ENCODE measurements around the gene LCTL. TPM values are rescaled to one million over a fixed set of nuclear protein-coding genes. Genes with fewer than 3 reads are reported as not detected.

The LCTL gene
- total RNA-seq, 1 experiment from 2014 or later: not detected

DNA sequence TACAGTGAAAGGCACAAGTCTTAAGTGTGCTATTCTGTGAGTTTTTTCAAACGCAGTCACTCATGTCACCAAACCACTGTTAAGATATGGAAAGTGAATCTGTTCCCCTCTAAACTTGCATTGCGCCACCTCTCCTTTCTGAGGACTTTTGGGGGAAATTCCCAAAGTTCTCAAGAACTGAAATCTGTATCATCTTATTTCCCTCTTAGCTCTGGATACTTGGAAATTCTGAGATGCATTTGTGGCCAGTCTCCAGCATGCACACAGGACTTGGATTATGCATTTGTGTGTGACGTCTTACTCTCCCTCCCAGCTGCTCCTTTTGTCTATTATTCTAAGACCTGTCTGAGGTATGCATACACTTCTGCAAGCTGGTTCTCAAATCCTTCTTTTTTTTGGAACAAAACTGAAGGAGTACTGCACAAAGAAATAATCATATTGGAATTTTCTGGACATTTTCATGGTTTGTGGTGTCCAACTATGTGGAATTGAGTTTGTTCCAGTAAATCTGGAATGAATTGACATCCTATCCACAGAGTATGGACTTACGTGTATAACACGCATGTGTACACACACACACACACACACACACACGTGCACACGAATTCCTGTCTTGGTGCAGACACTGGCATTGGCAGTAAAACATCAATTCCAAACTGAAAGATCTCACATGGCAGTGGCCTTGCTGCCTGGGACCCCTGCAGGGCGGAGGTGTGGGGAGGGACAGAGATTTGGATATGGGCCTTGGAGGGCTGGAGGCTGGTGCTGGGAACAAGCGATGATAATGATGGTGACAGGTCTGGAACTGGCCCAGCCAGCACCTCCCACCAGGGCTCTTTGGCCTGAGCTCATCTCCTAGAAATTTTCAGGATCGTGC lies 8.2 kb upstream of the LCTL start:
- no TSS peak for BruUV-seq (replicated peaks)
- DNase-seq (ENCODE audit: low spot score): no peak
- no peak overlapping the region for H3K4me3 ChIP-seq (ENCODE audit: low read depth, low read length, poor library complexity, severe bottlenecking)
- TF ChIP-seq EZH2 (IDR thresholded peaks at IDR 0.05; ENCODE audit: borderline replicate concordance, low read depth, low read length, poor library complexity, severe bottlenecking): no peak
- no peak overlapping the region for H3K27ac ChIP-seq (ENCODE audit: low read depth, low read length, poor library complexity, severe bottlenecking)
- ChIA-PET POLR2A (ENCODE audit: low non-redundant PET) (no interaction called here), CTCF (no interaction called here)
- intact Hi-C loops (cut with micrococcal nuclease; ENCODE audit: unreplicated experiment): no loop called here
- H3K36me3 ChIP-seq (ENCODE audit: insufficient read depth, low read length, poor library complexity, severe bottlenecking): no peaks in the 10 kb centered on the region
- H3K27me3 ChIP-seq (replicated peaks; ENCODE audit: insufficient read depth, low read depth, low read length, poor library complexity): no peaks in the 10 kb centered on the region
- no peaks in the 10 kb centered on the region for H3K4me1 ChIP-seq (ENCODE audit: insufficient read depth, low read length, poor library complexity, severe bottlenecking)
- no peaks in the 10 kb centered on the region for H3K9me3 ChIP-seq (ENCODE audit: low read depth, low read length, poor library complexity, severe bottlenecking)

DNA sequence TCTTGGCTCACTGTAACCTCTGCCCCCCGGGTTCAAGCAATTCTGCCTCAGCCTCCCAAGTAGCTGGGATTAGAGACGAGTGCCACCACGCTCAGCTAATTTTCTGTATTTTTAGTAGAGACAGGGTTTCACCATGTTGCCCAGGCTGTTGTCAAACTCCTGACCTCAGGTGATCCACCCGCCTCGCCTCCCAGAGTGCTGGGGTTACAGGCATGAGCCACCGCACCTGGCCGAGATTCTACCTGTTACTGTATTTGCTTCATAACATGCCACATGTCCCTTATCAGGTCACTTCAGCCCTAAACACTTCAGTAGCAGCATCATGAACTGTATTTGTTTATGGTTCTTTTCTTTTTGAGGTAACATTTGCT lies 7.5 kb upstream of the LCTL start:
- CTCF ChIA-PET: no interaction called here
- Histone ChIP-seq H3K4me1 (ENCODE audit: insufficient read depth, low read length, poor library complexity, severe bottlenecking) (no peaks in the 10 kb centered on the region), H3K9me3 (ENCODE audit: low read depth, low read length, poor library complexity, severe bottlenecking) (no peaks in the 10 kb centered on the region), H3K27ac (ENCODE audit: low read depth, low read length, poor library complexity, severe bottlenecking) (no peak overlapping the region), H3K27me3 (replicated peaks; ENCODE audit: insufficient read depth, low read depth, low read length, poor library complexity) (no peaks in the 10 kb centered on the region), H3K4me3 (ENCODE audit: low read depth, low read length, poor library complexity, severe bottlenecking) (no peak overlapping the region), H3K36me3 (ENCODE audit: insufficient read depth, low read length, poor library complexity, severe bottlenecking) (no peaks in the 10 kb centered on the region)
- intact Hi-C loops (cut with micrococcal nuclease; ENCODE audit: unreplicated experiment): no loop called here
- BruUV-seq (replicated peaks): no TSS peak
- TF ChIP-seq EZH2 (IDR thresholded peaks at IDR 0.05; ENCODE audit: borderline replicate concordance, low read depth, low read length, poor library complexity, severe bottlenecking): no peak
- TF ChIP-seq, protein P1, sequence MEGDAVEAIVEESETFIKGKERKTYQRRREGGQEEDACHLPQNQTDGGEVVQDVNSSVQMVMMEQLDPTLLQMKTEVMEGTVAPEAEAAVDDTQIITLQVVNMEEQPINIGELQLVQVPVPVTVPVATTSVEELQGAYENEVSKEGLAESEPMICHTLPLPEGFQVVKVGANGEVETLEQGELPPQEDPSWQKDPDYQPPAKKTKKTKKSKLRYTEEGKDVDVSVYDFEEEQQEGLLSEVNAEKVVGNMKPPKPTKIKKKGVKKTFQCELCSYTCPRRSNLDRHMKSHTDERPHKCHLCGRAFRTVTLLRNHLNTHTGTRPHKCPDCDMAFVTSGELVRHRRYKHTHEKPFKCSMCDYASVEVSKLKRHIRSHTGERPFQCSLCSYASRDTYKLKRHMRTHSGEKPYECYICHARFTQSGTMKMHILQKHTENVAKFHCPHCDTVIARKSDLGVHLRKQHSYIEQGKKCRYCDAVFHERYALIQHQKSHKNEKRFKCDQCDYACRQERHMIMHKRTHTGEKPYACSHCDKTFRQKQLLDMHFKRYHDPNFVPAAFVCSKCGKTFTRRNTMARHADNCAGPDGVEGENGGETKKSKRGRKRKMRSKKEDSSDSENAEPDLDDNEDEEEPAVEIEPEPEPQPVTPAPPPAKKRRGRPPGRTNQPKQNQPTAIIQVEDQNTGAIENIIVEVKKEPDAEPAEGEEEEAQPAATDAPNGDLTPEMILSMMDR (conservative IDR thresholded peaks at IDR 0.05; ENCODE audit: low read depth, low read length): no peak
- DNase-seq (ENCODE audit: low spot score): no peak
- POLR2A ChIA-PET (ENCODE audit: low non-redundant PET): no interaction called here

DNA sequence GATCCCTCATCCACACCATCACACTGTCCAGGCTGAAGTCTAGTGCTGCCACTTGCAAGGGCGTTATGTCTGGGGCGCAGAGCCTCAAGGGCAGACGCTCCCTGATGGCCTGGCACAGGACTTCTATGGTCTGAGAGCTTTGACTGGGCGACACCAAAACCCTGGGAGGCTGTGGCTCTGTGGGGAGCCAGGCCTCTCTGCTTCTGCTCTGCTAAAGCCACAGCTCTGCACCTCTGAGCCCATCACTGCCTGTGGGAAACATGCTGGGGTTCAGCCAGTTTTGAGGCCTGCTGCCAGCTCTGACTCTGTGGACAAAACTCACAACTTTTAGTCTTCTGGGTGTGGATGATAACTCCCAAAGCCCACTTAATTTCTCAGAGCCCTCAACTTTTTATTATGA lies 6.3 kb upstream of the LCTL start:
- H3K4me1 ChIP-seq (ENCODE audit: insufficient read depth, low read length, poor library complexity, severe bottlenecking): no peaks in the 10 kb centered on the region
- POLR2A ChIA-PET (ENCODE audit: low non-redundant PET): no interaction called here
- H3K27me3 ChIP-seq (replicated peaks; ENCODE audit: insufficient read depth, low read depth, low read length, poor library complexity): no peaks in the 10 kb centered on the region
- no peak overlapping the region for H3K27ac ChIP-seq (ENCODE audit: low read depth, low read length, poor library complexity, severe bottlenecking)
- no peak for DNase-seq (ENCODE audit: low spot score)
- H3K36me3 ChIP-seq (ENCODE audit: insufficient read depth, low read length, poor library complexity, severe bottlenecking): no peaks in the 10 kb centered on the region
- BruUV-seq (replicated peaks): no TSS peak
- TF ChIP-seq, protein P1 (conservative IDR thresholded peaks at IDR 0.05; ENCODE audit: low read depth, low read length): no peak
- TF ChIP-seq EZH2 (IDR thresholded peaks at IDR 0.05; ENCODE audit: borderline replicate concordance, low read depth, low read length, poor library complexity, severe bottlenecking): no peak
- CTCF ChIA-PET: no interaction called here
- intact Hi-C loops (cut with micrococcal nuclease; ENCODE audit: unreplicated experiment): no loop called here
- H3K9me3 ChIP-seq (ENCODE audit: low read depth, low read length, poor library complexity, severe bottlenecking): no peaks in the 10 kb centered on the region
- no peak overlapping the region for H3K4me3 ChIP-seq (ENCODE audit: low read depth, low read length, poor library complexity, severe bottlenecking)

Data from A673 (cell line).